ENCODE measurements around the gene ZNF324. TPM values are rescaled to one million over a fixed set of nuclear protein-coding genes. Genes with fewer than 3 reads are reported as not detected.
A peak's percentile ranks its signal among the peaks of the same experiment; 100 is the strongest.
"Not testable (repeated sequence)": the region's sequence is repeated elsewhere in the genome, so short reads cannot be mapped to it uniquely, and the experiment has no call there.

The ZNF324 gene
- total RNA-seq, 2 experiments from 2014 or later: 12.8 to 13.9 TPM

DNA sequence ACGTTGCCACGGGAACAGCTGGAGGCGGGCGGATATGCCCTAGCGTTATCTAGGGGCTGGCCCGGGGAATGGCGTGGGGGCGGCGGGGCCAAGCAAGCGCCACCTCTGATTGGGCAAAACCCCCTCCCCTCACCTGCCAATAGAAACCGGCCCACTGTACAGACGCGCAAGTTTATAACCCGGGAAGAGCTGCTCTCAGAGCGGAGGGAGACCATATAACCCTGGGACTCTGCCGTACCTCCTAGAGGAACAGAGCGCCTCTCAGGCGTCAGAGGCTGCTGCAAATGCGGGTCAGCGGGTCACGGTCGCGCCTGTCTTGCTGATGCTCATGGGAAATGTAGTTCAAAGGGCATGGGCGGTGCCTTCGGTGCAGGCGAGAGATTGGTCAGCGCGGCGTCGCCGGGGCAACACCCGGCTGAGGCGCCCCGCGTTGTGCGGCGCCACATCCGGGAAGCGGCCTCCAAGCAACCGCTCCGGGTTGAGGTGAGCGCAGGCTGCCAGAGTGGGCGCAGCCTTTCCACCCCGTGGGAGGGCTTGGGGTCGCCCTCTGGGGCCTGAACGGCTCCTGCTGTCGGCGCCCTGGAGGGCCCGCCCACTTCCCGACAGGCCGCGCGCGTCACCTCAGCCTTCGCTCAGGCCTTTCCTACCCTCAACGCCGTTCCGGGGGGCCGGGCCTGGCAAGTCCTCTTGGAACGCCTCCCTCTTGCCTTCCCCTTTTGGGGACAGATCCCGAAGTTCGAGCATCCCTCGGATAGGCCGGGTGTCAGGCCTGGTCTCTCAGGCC lies 9.0 kb downstream of the ZNF324 start, which contains the start of gene ZNF446:
ZNF446 (plus strand) TSS at position 639 of the 784 bp plus-strand sequence. CDS start 867 bp downstream, outside the sequence.
- peak within 1 kb of the TSS; percentile 96 for H3K27ac Mint-ChIP-seq
- no peaks in the 10 kb centered on the region for H3K9me3 Mint-ChIP-seq (ENCODE audit: low read depth)
- H3K4me1 Mint-ChIP-seq: peaks cover 31% of the 10 kb centered on the region
- CTCF ChIA-PET: interaction anchor here (0.9 to 1.8 kb wide), 5 partner anchors 13 to 129 kb away, joined by 3 to 6 read pairs (median 3); partner anchors contain the start of gene ZBTB45
- ATAC-seq: peak; percentile 87
- peak within 1 kb of the TSS; percentile 82 for H3K4me3 Mint-ChIP-seq
- peaks cover 9% of the 10 kb centered on the region for H3K36me3 Mint-ChIP-seq
- peak; percentile 99 for DNase-seq
- no peaks in the 10 kb centered on the region for H3K27me3 Mint-ChIP-seq

- DNase-seq: peak; percentile 56
- no peak for ATAC-seq
- peak overlapping the region; percentile 96 for H3K27ac Mint-ChIP-seq
- H3K27me3 Mint-ChIP-seq: no peaks in the 10 kb centered on the region
- peaks cover 9% of the 10 kb centered on the region for H3K36me3 Mint-ChIP-seq
- CTCF ChIA-PET: interaction anchor here (1.0 to 1.5 kb wide), 2 partner anchors 38 to 43 kb away, joined by 3 read pairs; partner anchors contain the start of gene ZBTB45
- H3K9me3 Mint-ChIP-seq (ENCODE audit: low read depth): no peaks in the 10 kb centered on the region
- H3K4me3 Mint-ChIP-seq: peak overlapping the region; percentile 82
- peaks cover 31% of the 10 kb centered on the region for H3K4me1 Mint-ChIP-seq
Measured at GRCh38 chr19:58476498-58477015, 9.7 kb downstream of the ZNF324 start.

- Mint-ChIP-seq H3K4me1 (peaks cover 32% of the 10 kb centered on the region), H3K36me3 (peaks cover 8% of the 10 kb centered on the region), H3K4me3 (peak overlapping the region; percentile 82), H3K27ac (peak overlapping the region; percentile 96), H3K27me3 (no peaks in the 10 kb centered on the region), H3K9me3 (ENCODE audit: low read depth) (no peaks in the 10 kb centered on the region)
- DNase-seq: no peak
- ATAC-seq: no peak
- CTCF ChIA-PET: interaction anchor here (1.5 kb wide), 1 partner anchor 43 kb away, joined by 3 read pairs; the partner anchor contains the start of gene ZBTB45
Measured at GRCh38 chr19:58477130-58477529, 10.2 kb downstream of the ZNF324 start.

DNA sequence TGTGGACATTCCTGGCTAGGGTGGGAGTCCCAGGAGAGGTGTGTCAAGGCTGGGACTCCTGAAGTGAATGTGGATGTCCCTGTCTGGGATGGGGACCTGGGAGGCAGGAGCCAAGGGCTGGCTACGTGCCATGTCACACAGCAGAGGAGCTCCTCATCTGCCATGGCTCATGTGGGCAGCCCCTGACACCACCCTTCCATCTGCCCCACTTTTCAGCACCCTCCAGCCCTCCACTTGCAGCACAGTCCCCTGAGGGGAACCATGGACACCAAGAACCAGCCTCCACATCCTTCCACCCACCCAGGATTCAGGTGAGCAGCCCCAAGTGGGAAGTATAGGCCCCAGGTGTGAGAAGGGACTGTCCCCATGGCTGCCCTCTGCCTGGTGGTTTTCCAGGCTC lies 11.0 kb downstream of the ZNF324 start:
- H3K9me3 Mint-ChIP-seq (ENCODE audit: low read depth): no peaks in the 10 kb centered on the region
- peaks cover 37% of the 10 kb centered on the region for H3K4me1 Mint-ChIP-seq
- H3K27ac Mint-ChIP-seq: peak overlapping the region; percentile 96
- peaks cover 4% of the 10 kb centered on the region for H3K36me3 Mint-ChIP-seq
- no peak for ATAC-seq
- DNase-seq: no peak
- no peak overlapping the region for H3K4me3 Mint-ChIP-seq
- CTCF ChIA-PET: interaction anchor here (1.5 kb wide), 1 partner anchor 42 kb away, joined by 3 read pairs; the partner anchor contains the start of gene ZBTB45
- no peaks in the 10 kb centered on the region for H3K27me3 Mint-ChIP-seq

GRCh38 chr19:58479303-58479702 lies 12.4 kb downstream of the ZNF324 start:
- DNase-seq: no peak
- peaks cover 34% of the 10 kb centered on the region for H3K4me1 Mint-ChIP-seq
- peak overlapping the region; percentile 2 for H3K27ac Mint-ChIP-seq
- H3K27me3 Mint-ChIP-seq: no peaks in the 10 kb centered on the region
- no peaks in the 10 kb centered on the region for H3K9me3 Mint-ChIP-seq (ENCODE audit: low read depth)
- ATAC-seq: no peak
- CTCF ChIA-PET: interaction anchor here (2.0 kb wide), 1 partner anchor 9 kb away, joined by 5 read pairs; no protein-coding TSS in a partner anchor
- H3K36me3 Mint-ChIP-seq: peaks cover 5% of the 10 kb centered on the region
- no peak overlapping the region for H3K4me3 Mint-ChIP-seq

- Mint-ChIP-seq H3K36me3 (peaks cover 5% of the 10 kb centered on the region), H3K9me3 (ENCODE audit: low read depth) (no peaks in the 10 kb centered on the region), H3K4me1 (peaks cover 29% of the 10 kb centered on the region), H3K27me3 (no peaks in the 10 kb centered on the region), H3K27ac (no peak overlapping the region), H3K4me3 (no peak overlapping the region)
- ATAC-seq (no peak), DNase-seq (no peak)
- CTCF ChIA-PET: interaction anchor here (0.9 to 2.0 kb wide), 2 partner anchors 9 to 101 kb away, joined by 3 to 5 read pairs; no protein-coding TSS in a partner anchor
Measured at GRCh38 chr19:58479736-58480480, 13.0 kb downstream of the ZNF324 start.

DNA sequence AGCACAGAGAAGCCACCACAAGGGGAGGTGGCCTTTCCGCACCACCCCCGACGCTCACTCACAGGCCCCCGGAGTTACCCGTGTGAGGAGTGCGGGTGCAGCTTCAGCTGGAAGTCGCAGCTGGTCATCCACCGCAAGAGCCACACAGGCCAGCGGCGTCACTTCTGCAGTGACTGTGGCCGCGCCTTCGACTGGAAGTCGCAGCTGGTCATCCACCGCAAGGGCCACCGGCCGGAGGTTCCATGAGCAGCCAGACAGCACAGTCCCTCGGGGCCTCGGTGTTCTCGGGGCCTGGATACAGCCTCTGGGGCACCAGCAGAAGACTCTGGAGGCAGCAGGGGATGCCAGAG lies 13.6 kb downstream of the ZNF324 start:
- Mint-ChIP-seq H3K27ac (no peak overlapping the region), H3K27me3 (no peaks in the 10 kb centered on the region), H3K36me3 (peaks cover 5% of the 10 kb centered on the region), H3K9me3 (ENCODE audit: low read depth) (no peaks in the 10 kb centered on the region), H3K4me1 (peaks cover 23% of the 10 kb centered on the region), H3K4me3 (no peak overlapping the region)
- CTCF ChIA-PET: interaction anchor here (0.9 to 2.0 kb wide), 2 partner anchors 8 to 101 kb away, joined by 3 to 5 read pairs; no protein-coding TSS in a partner anchor
- ATAC-seq (no peak), DNase-seq (no peak)

GRCh38 chr19:58480831-58481230 lies 14.0 kb downstream of the ZNF324 start:
- CTCF ChIA-PET: no interaction called here
- no peaks in the 10 kb centered on the region for H3K9me3 Mint-ChIP-seq (ENCODE audit: low read depth)
- no peak for ATAC-seq
- H3K4me1 Mint-ChIP-seq: peaks cover 22% of the 10 kb centered on the region
- no peak overlapping the region for H3K4me3 Mint-ChIP-seq
- DNase-seq: no peak
- H3K36me3 Mint-ChIP-seq: peaks cover 5% of the 10 kb centered on the region
- no peak overlapping the region for H3K27ac Mint-ChIP-seq
- no peaks in the 10 kb centered on the region for H3K27me3 Mint-ChIP-seq

GRCh38 chr19:58482372-58482771 lies 15.5 kb downstream of the ZNF324 start:
- H3K9me3 Mint-ChIP-seq (ENCODE audit: low read depth): no peaks in the 10 kb centered on the region
- H3K36me3 Mint-ChIP-seq: peaks cover 7% of the 10 kb centered on the region
- H3K27ac Mint-ChIP-seq: no peak overlapping the region
- DNase-seq (no peak), ATAC-seq (no peak)
- H3K27me3 Mint-ChIP-seq: no peaks in the 10 kb centered on the region
- peaks cover 15% of the 10 kb centered on the region for H3K4me1 Mint-ChIP-seq
- CTCF ChIA-PET: no interaction called here
- H3K4me3 Mint-ChIP-seq: no peak overlapping the region

DNA sequence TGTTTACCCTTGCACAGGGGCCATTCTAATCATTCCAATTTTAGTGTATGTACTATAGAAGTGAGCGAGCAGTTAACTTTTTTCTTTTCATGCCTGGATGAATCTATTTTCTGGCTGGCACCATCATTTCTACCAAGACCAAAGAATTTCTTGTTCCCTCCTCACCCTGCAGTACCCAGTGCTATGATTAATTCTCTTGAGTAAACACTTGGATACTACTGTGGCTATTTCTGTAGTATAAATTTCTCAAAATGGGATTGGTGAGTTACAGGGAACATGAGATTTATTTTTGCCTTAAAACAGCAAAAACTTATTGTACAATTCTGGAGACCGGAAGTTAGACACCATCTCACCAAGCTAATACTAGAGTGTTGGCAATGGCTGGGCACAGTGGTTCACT lies 16.9 kb downstream of the ZNF324 start:
- CTCF ChIA-PET: interaction anchor here (1.0 to 1.3 kb wide), 3 partner anchors 15 to 36 kb away, joined by 3 to 4 read pairs (median 4); partner anchors contain the start of gene ZBTB45
- no peak overlapping the region for H3K27ac Mint-ChIP-seq
- DNase-seq (no peak), ATAC-seq (no peak)
- peaks cover 7% of the 10 kb centered on the region for H3K36me3 Mint-ChIP-seq
- no peak overlapping the region for H3K4me3 Mint-ChIP-seq
- H3K9me3 Mint-ChIP-seq (ENCODE audit: low read depth): no peaks in the 10 kb centered on the region
- no peaks in the 10 kb centered on the region for H3K27me3 Mint-ChIP-seq
- peaks cover 12% of the 10 kb centered on the region for H3K4me1 Mint-ChIP-seq

DNA sequence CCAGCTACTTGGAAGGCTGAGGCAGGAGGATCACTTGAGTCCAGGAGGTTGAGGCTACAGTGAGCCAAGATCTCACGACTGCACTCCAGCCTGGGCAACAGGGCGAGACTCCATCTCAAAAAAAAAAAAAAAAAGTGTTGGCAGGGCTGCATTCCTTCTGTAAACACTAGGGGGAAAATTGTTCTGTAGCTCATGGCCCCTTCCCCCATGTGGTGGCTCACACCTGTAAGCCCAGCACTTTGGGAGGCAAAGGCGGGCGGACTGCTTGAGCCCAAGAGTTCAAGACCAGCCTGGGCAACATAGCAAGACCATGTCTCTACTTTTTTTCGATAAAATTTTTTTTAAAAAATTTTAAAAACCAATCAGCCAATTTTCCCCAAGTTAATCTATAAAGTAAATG lies 17.5 kb downstream of the ZNF324 start:
- H3K4me3 Mint-ChIP-seq: not testable (repeated sequence)
- CTCF ChIA-PET: interaction anchor here (1.0 to 1.3 kb wide), 3 partner anchors 15 to 36 kb away, joined by 3 to 4 read pairs (median 4); partner anchors contain the start of gene ZBTB45

GRCh38 chr19:58491393-58491792 lies 24.5 kb downstream of the ZNF324 start:
- ATAC-seq (no peak), DNase-seq (no peak)
- H3K27ac Mint-ChIP-seq: peak overlapping the region; percentile 52
- H3K36me3 Mint-ChIP-seq: peaks cover 11% of the 10 kb centered on the region
- H3K4me1 Mint-ChIP-seq: peaks cover 20% of the 10 kb centered on the region
- H3K9me3 Mint-ChIP-seq (ENCODE audit: low read depth): no peaks in the 10 kb centered on the region
- CTCF ChIA-PET: interaction anchor here (3.4 kb wide), 1 partner anchor 28 kb away, joined by 21 read pairs; the partner anchor contains the start of gene ZBTB45
- H3K27me3 Mint-ChIP-seq: no peaks in the 10 kb centered on the region
- H3K4me3 Mint-ChIP-seq: no peak overlapping the region

More for the DNA sequence above, 17.5 kb downstream of the ZNF324 start:
- H3K36me3 Mint-ChIP-seq; H3K9me3 Mint-ChIP-seq (ENCODE audit: low read depth); H3K27me3 Mint-ChIP-seq; H3K27ac Mint-ChIP-seq; ATAC-seq; DNase-seq: not testable (repeated sequence)
- H3K4me1 Mint-ChIP-seq: peaks cover 18% of the 10 kb centered on the region

DNA sequence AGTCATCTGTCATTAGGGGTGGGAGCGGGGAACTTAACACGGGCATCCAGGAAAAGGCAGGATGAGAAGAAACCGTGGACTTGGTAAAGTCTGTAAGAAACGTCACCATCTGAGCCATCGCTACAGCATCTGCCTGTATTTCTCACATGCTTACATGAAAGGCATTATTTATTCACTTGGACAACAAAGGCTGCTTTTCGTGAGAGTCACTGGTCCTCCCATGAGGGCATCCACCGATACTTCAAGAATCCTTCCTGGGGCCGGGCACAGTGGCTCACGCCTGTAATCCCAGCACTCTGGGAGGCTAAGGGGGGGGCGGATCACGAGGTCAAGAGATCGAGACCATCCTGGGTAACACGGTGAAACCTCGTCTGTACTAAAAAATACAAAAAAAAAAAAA lies 25.4 kb downstream of the ZNF324 start:
- Mint-ChIP-seq H3K9me3 (ENCODE audit: low read depth) (no peaks in the 10 kb centered on the region), H3K27me3 (no peaks in the 10 kb centered on the region), H3K27ac (no peak overlapping the region), H3K4me1 (peaks cover 25% of the 10 kb centered on the region), H3K4me3 (no peak overlapping the region), H3K36me3 (peaks cover 9% of the 10 kb centered on the region)
- ATAC-seq (no peak), DNase-seq (no peak)
- CTCF ChIA-PET: no interaction called here
